ENCODE measurements around the gene ZNF554. TPM values are rescaled to one million over a fixed set of nuclear protein-coding genes. Genes with fewer than 3 reads are reported as not detected.
A peak's percentile ranks its signal among the peaks of the same experiment; 100 is the strongest.

Gene ZNF554
- total and polyA plus RNA-seq, 4 donors = 0.94 to 3.3 (median 2.1) TPM

DNA sequence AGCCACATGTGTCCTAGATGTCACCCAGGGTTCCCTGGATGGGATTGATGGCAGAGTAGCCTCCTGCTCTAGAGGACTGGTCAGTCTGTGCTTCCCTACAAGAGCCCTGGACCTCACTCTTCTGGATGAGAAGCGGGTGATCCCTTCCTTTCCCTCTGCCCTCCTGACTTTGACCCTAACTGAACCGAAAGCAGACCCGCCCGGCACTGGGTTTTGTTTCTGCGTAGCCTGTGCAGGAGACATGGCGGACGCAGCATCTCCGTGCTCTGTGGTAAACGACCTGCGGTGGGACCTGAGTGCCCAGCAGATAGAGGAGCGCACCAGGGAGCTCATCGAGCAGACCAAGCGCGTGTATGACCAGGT lies 29.5 kb upstream of the ZNF554 start:
- 42% methylated on average over 14 of the region's 14 CpGs for WGBS

GRCh38 chr19:2790557-2791271 lies 29.0 kb upstream of the ZNF554 start:
- DNase-seq (ENCODE audit: low spot score) = peak; percentile 69
- no peaks in the 10 kb centered on the region for H3K27me3 ChIP-seq (ENCODE audit: control insufficient read depth in 4 of 4, insufficient read depth in 4 of 4, low read length in 3 of 4)
- H3K27ac ChIP-seq (ENCODE audit: low read depth in 1 of 2, low read length in 2 of 2) = peak overlapping the region; percentile 84 to 86
- peaks cover 13 to 34% (median 25%) of the 10 kb centered on the region in 4 donors for H3K4me1 ChIP-seq (ENCODE audit: control insufficient read depth in 4 of 4, insufficient read depth in 4 of 4, low read length in 3 of 4)
- no peaks in the 10 kb centered on the region for H3K9me3 ChIP-seq (ENCODE audit: control insufficient read depth in 4 of 4, low read length in 3 of 4)
- TF ChIP-seq HNF4A (conservative IDR thresholded peaks at IDR 0.05) = peak; percentile 86 to 87
- peak in 1 of 2 donors; percentile 71 for TF ChIP-seq JUND (IDR thresholded peaks at IDR 0.05)
- TF ChIP-seq FOXA2 (IDR thresholded peaks at IDR 0.05) = no peak
- no peak for TF ChIP-seq RAD21 (IDR thresholded peaks at IDR 0.05)
- peak in 1 of 2 donors; percentile 15 for TF ChIP-seq EGR1 (IDR thresholded peaks at IDR 0.05; ENCODE audit: low read depth in 2 of 2)
- TF ChIP-seq RXRA (IDR thresholded peaks at IDR 0.05) = peak; percentile 77 to 89
- TF ChIP-seq, protein P1, sequence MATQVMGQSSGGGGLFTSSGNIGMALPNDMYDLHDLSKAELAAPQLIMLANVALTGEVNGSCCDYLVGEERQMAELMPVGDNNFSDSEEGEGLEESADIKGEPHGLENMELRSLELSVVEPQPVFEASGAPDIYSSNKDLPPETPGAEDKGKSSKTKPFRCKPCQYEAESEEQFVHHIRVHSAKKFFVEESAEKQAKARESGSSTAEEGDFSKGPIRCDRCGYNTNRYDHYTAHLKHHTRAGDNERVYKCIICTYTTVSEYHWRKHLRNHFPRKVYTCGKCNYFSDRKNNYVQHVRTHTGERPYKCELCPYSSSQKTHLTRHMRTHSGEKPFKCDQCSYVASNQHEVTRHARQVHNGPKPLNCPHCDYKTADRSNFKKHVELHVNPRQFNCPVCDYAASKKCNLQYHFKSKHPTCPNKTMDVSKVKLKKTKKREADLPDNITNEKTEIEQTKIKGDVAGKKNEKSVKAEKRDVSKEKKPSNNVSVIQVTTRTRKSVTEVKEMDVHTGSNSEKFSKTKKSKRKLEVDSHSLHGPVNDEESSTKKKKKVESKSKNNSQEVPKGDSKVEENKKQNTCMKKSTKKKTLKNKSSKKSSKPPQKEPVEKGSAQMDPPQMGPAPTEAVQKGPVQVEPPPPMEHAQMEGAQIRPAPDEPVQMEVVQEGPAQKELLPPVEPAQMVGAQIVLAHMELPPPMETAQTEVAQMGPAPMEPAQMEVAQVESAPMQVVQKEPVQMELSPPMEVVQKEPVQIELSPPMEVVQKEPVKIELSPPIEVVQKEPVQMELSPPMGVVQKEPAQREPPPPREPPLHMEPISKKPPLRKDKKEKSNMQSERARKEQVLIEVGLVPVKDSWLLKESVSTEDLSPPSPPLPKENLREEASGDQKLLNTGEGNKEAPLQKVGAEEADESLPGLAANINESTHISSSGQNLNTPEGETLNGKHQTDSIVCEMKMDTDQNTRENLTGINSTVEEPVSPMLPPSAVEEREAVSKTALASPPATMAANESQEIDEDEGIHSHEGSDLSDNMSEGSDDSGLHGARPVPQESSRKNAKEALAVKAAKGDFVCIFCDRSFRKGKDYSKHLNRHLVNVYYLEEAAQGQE (IDR thresholded peaks at IDR 0.05) = peak; percentile 70
- TF ChIP-seq, protein P2, sequence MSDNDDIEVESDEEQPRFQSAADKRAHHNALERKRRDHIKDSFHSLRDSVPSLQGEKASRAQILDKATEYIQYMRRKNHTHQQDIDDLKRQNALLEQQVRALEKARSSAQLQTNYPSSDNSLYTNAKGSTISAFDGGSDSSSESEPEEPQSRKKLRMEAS (IDR thresholded peaks at IDR 0.05) = no peak
- TF ChIP-seq GABPA (IDR thresholded peaks at IDR 0.05 in 1 of 2, conservative IDR thresholded peaks at IDR 0.05 in 1 of 2) = peak in 1 of 2 donors; percentile 38
- TF ChIP-seq TAF1 (conservative IDR thresholded peaks at IDR 0.05) = no peak
- TF ChIP-seq SP1 (IDR thresholded peaks at IDR 0.05) = peak; percentile 70
- TF ChIP-seq, protein P3, sequence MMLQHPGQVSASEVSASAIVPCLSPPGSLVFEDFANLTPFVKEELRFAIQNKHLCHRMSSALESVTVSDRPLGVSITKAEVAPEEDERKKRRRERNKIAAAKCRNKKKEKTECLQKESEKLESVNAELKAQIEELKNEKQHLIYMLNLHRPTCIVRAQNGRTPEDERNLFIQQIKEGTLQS (IDR thresholded peaks at IDR 0.05) = no peak
- TF ChIP-seq, protein P4, sequence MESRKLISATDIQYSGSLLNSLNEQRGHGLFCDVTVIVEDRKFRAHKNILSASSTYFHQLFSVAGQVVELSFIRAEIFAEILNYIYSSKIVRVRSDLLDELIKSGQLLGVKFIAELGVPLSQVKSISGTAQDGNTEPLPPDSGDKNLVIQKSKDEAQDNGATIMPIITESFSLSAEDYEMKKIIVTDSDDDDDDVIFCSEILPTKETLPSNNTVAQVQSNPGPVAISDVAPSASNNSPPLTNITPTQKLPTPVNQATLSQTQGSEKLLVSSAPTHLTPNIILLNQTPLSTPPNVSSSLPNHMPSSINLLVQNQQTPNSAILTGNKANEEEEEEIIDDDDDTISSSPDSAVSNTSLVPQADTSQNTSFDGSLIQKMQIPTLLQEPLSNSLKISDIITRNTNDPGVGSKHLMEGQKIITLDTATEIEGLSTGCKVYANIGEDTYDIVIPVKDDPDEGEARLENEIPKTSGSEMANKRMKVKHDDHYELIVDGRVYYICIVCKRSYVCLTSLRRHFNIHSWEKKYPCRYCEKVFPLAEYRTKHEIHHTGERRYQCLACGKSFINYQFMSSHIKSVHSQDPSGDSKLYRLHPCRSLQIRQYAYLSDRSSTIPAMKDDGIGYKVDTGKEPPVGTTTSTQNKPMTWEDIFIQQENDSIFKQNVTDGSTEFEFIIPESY (IDR thresholded peaks at IDR 0.05) = no peak
- TF ChIP-seq HNF4G (IDR thresholded peaks at IDR 0.05) = peak; percentile 51
- no peak for TF ChIP-seq FOXA1 (IDR thresholded peaks at IDR 0.05)
- TF ChIP-seq NR2F2 (IDR thresholded peaks at IDR 0.05) = peak; percentile 75
- TF ChIP-seq YY1 (IDR thresholded peaks at IDR 0.05) = peak; percentile 44
- TF ChIP-seq, protein P5, sequence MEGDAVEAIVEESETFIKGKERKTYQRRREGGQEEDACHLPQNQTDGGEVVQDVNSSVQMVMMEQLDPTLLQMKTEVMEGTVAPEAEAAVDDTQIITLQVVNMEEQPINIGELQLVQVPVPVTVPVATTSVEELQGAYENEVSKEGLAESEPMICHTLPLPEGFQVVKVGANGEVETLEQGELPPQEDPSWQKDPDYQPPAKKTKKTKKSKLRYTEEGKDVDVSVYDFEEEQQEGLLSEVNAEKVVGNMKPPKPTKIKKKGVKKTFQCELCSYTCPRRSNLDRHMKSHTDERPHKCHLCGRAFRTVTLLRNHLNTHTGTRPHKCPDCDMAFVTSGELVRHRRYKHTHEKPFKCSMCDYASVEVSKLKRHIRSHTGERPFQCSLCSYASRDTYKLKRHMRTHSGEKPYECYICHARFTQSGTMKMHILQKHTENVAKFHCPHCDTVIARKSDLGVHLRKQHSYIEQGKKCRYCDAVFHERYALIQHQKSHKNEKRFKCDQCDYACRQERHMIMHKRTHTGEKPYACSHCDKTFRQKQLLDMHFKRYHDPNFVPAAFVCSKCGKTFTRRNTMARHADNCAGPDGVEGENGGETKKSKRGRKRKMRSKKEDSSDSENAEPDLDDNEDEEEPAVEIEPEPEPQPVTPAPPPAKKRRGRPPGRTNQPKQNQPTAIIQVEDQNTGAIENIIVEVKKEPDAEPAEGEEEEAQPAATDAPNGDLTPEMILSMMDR (IDR thresholded peaks at IDR 0.05; ENCODE audit: low read depth, low read length, missing input control) = no peak
- 40% methylated on average over 32 of the region's 32 CpGs for WGBS
- no peaks in the 10 kb centered on the region for H3K36me3 ChIP-seq (ENCODE audit: control insufficient read depth in 4 of 4, insufficient read depth in 3 of 4, low read depth in 1 of 4, low read length in 3 of 4)
- peak overlapping the region; percentile 27 to 57 for H3K9ac ChIP-seq (ENCODE audit: low read depth in 1 of 2, low read length in 2 of 2)
- H3K4me3 ChIP-seq (ENCODE audit: low read depth in 1 of 3, low read length in 3 of 3) = peak overlapping the region; percentile 12 to 27 (median 17)

More for the DNA sequence above, 29.5 kb upstream of the ZNF554 start:
- H3K9me3 ChIP-seq (ENCODE audit: control insufficient read depth in 4 of 4, low read length in 3 of 4) = no peaks in the 10 kb centered on the region
- no peak for DNase-seq (ENCODE audit: low spot score)
- H3K27ac ChIP-seq (ENCODE audit: low read depth in 1 of 2, low read length in 2 of 2) = peak overlapping the region; percentile 84 to 86
- H3K9ac ChIP-seq (ENCODE audit: low read depth in 1 of 2, low read length in 2 of 2) = peak overlapping the region in 1 of 2 donors; percentile 57
- H3K27me3 ChIP-seq (ENCODE audit: control insufficient read depth in 4 of 4, insufficient read depth in 4 of 4, low read length in 3 of 4) = no peaks in the 10 kb centered on the region
- H3K4me3 ChIP-seq (ENCODE audit: low read depth in 1 of 3, low read length in 3 of 3) = peak overlapping the region; percentile 12 to 27 (median 17)
- TF ChIP-seq HNF4A (conservative IDR thresholded peaks at IDR 0.05) = no peak
- TF ChIP-seq, protein P3 (IDR thresholded peaks at IDR 0.05) = no peak
- peak; percentile 4 for TF ChIP-seq YY1 (IDR thresholded peaks at IDR 0.05)
- no peak for TF ChIP-seq RAD21 (IDR thresholded peaks at IDR 0.05)
- no peak for TF ChIP-seq TAF1 (conservative IDR thresholded peaks at IDR 0.05)
- no peak for TF ChIP-seq NR2F2 (IDR thresholded peaks at IDR 0.05)
- TF ChIP-seq RXRA (IDR thresholded peaks at IDR 0.05) = peak in 1 of 2 donors; percentile 66
- peaks cover 13 to 33% (median 25%) of the 10 kb centered on the region in 4 donors for H3K4me1 ChIP-seq (ENCODE audit: control insufficient read depth in 4 of 4, insufficient read depth in 4 of 4, low read length in 3 of 4)
- H3K36me3 ChIP-seq (ENCODE audit: control insufficient read depth in 4 of 4, insufficient read depth in 3 of 4, low read depth in 1 of 4, low read length in 3 of 4) = no peaks in the 10 kb centered on the region
